ENCODE measurements around the gene KCNJ5. TPM values are rescaled to one million over a fixed set of nuclear protein-coding genes. Genes with fewer than 3 reads are reported as not detected.

KCNJ5 gene
- polyA plus RNA-seq, 1 donor (not counting 4 experiments of a cell fraction or from before 2014, with no cell fraction given), result 0.59 TPM

DNA sequence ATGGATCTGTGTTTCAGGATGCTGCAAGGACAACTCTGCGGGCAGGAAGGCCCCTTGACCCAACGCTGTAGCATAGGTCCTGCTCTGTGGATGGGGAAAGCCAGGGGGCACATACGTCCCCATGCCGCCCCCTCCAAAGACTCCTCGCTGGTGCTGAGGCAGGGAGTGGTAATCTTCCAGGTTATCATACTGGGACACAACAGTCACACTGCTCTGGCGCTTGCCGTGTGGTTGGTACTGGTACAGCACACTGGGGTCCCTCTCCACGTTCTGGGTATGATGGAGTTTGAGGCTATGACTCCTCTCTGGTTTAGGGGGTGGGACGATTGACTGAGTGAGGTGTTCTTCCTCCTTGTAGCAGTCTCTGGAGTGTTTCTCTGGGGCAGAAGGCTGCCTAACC is 77.8 kb downstream of the KCNJ5 start:
- no peak overlapping the region for H2AFZ ChIP-seq (ENCODE audit: control insufficient read depth, low read length)
- DNase-seq (ENCODE audit: low read depth, low spot score) (no peak), FAIRE-seq (no peak)
- H4K20me1 ChIP-seq (ENCODE audit: control insufficient read depth, extremely low read depth, insufficient read depth, low read length), result no peaks in the 10 kb centered on the region
- no peaks in the 10 kb centered on the region for H3K27me3 ChIP-seq (ENCODE audit: control insufficient read depth, extremely low read depth, insufficient read depth, low read length)
- H3K4me2 ChIP-seq (ENCODE audit: control insufficient read depth, extremely low read depth, insufficient read depth, low read depth, low read length), result no peak overlapping the region
- no peaks in the 10 kb centered on the region for H3K79me2 ChIP-seq (ENCODE audit: control insufficient read depth, insufficient read depth, low read length)
- H3K27ac ChIP-seq (ENCODE audit: control insufficient read depth, insufficient read depth, low read length), result no peak overlapping the region
- no peaks in the 10 kb centered on the region for H3K4me1 ChIP-seq (ENCODE audit: control insufficient read depth, extremely low read depth, insufficient read depth, low read length)
- H3K36me3 ChIP-seq (ENCODE audit: control insufficient read depth in 2 of 2, extremely low read depth in 1 of 2, insufficient read depth in 2 of 2, low read length in 2 of 2), result peaks cover 18 to 23% of the 10 kb centered on the region in 2 experiments
- no peaks in the 10 kb centered on the region for H3K9me3 ChIP-seq (ENCODE audit: control insufficient read depth, low read depth, low read length)
- H3K9ac ChIP-seq (ENCODE audit: control insufficient read depth, extremely low read depth, insufficient read depth, low read length), result no peak overlapping the region
- dilution Hi-C loops (cut with MboI; ENCODE audit: extremely low pct_ligation_motif_present, low sequenced_read_pairs), result no loop called here
- TF ChIP-seq, protein P1, sequence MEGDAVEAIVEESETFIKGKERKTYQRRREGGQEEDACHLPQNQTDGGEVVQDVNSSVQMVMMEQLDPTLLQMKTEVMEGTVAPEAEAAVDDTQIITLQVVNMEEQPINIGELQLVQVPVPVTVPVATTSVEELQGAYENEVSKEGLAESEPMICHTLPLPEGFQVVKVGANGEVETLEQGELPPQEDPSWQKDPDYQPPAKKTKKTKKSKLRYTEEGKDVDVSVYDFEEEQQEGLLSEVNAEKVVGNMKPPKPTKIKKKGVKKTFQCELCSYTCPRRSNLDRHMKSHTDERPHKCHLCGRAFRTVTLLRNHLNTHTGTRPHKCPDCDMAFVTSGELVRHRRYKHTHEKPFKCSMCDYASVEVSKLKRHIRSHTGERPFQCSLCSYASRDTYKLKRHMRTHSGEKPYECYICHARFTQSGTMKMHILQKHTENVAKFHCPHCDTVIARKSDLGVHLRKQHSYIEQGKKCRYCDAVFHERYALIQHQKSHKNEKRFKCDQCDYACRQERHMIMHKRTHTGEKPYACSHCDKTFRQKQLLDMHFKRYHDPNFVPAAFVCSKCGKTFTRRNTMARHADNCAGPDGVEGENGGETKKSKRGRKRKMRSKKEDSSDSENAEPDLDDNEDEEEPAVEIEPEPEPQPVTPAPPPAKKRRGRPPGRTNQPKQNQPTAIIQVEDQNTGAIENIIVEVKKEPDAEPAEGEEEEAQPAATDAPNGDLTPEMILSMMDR (optimal IDR thresholded peaks at IDR 0.05 in 1 of 3, IDR thresholded peaks at IDR 0.05 in 1 of 3, conservative IDR thresholded peaks at IDR 0.05 in 1 of 3; ENCODE audit: extremely low read depth in 1 of 3, insufficient read depth in 2 of 3, low read length in 3 of 3), result no peak
- no peak for TF ChIP-seq EZH2 (IDR thresholded peaks at IDR 0.05; ENCODE audit: low read length)
- no peak overlapping the region for H3K4me3 ChIP-seq (ENCODE audit: control insufficient read depth in 2 of 3, extremely low read depth in 1 of 3, insufficient read depth in 2 of 3, low read depth in 1 of 3, low read length in 3 of 3)
- no peaks in the 10 kb centered on the region for H3K9me1 ChIP-seq (ENCODE audit: control insufficient read depth, extremely low read depth, insufficient read depth, low read length)

Other genes starting within 250 kb of the KCNJ5 start
- gene FLI1, start 197.3 kb upstream of the KCNJ5 start, polyA plus RNA-seq, result 1.1 to 2.2 TPM (median 1.1 TPM) in 3 replicates
- gene KCNJ1, start 24.1 kb upstream of the KCNJ5 start, polyA plus RNA-seq, result 0.06 to 0.12 TPM (median 0.09 TPM) in 3 replicates
- gene TP53AIP1, start 51.5 kb downstream of the KCNJ5 start, polyA plus RNA-seq, result 21.2 to 75.2 TPM (median 37.1 TPM) in 3 replicates